Myocyte (in vitro differentiated cells): ENCODE results near the gene ITGB1. TPM values are rescaled to one million over a fixed set of nuclear protein-coding genes. Genes with fewer than 3 reads are reported as not detected.
"Not testable (repeated sequence)": the region's sequence is repeated elsewhere in the genome, so short reads cannot be mapped to it uniquely, and the experiment has no call there.

Source experiments
- DNase-seq: peaks from one replicate; pipeline ENCODE4 v3.0.0-alpha.2; 2012; ENCODE audit warnings: low read depth
- polyA plus RNA-seq: library from polyadenylated mRNA; unstranded; fragments of >200 nt; gene quantifications from one replicate; pipeline ENCODE4 v1.2.1, GENCODE V29; 2012; ENCODE audit warnings: missing spikeins
- total RNA-seq: library from RNA; depleted of rRNA; stranded (reverse); fragments of >200 nt; gene quantifications from 2 replicates; pipeline ENCODE4 v1.2.3, GENCODE V29; 2014

The ITGB1 gene
- total RNA-seq = 954 and 1,245 TPM in 2 replicates
- 869 TPM for polyA plus RNA-seq

GRCh38 chr10:32958085-32959005 lies at the start of gene ITGB1:
TSS of gene ITGB1 (minus strand) at chr10:32958230. CDS start at chr10:32935558, 22,672 bp downstream.
- DNase-seq = peak; percentile 97

GRCh38 chr10:33006342-33006887 lies 48.4 kb upstream of the ITGB1 start:
- DNase-seq = peak; percentile 57

GRCh38 chr10:33005322-33006301 lies 47.6 kb upstream of the ITGB1 start:
- peak; percentile 88 for DNase-seq

GRCh38 chr10:33001908-33002492 lies 44.0 kb upstream of the ITGB1 start:
- no peak for DNase-seq

GRCh38 chr10:32998060-32998581 lies 40.1 kb upstream of the ITGB1 start:
- not testable (repeated sequence) for DNase-seq

GRCh38 chr10:32995751-32996150 lies 37.7 kb upstream of the ITGB1 start:
- DNase-seq = no peak

- DNase-seq = no peak
These were observed 37.1 kb upstream of the ITGB1 start for GRCh38 chr10:32995066-32995622.

- DNase-seq = not testable (repeated sequence)
These were observed 36.6 kb upstream of the ITGB1 start for GRCh38 chr10:32994632-32995031.

- DNase-seq = not testable (repeated sequence)
These were observed 34.3 kb upstream of the ITGB1 start for GRCh38 chr10:32992310-32992709.

- DNase-seq = no peak
These were observed 32.8 kb upstream of the ITGB1 start for GRCh38 chr10:32990811-32991210.

GRCh38 chr10:32988604-32989003 lies 30.6 kb upstream of the ITGB1 start:
- no peak for DNase-seq

GRCh38 chr10:32987172-32987571 lies 29.1 kb upstream of the ITGB1 start:
- no peak for DNase-seq

GRCh38 chr10:32985775-32986350 lies 27.8 kb upstream of the ITGB1 start:
- peak; percentile 65 for DNase-seq

GRCh38 chr10:32985341-32985764 lies 27.3 kb upstream of the ITGB1 start:
- DNase-seq = no peak

- no peak for DNase-seq
These were observed 26.1 kb upstream of the ITGB1 start for GRCh38 chr10:32984003-32984600.

GRCh38 chr10:32982911-32983909 lies 25.2 kb upstream of the ITGB1 start:
- DNase-seq = peak; percentile 81

GRCh38 chr10:32982293-32982709 lies 24.3 kb upstream of the ITGB1 start:
- no peak for DNase-seq

- no peak for DNase-seq
These were observed 23.7 kb upstream of the ITGB1 start for GRCh38 chr10:32981760-32982159.
